Neutrophil (primary cell): ENCODE results near the gene RAB37.

Source experiments
- H3K27ac ChIP-seq: fragments of 200-600 bp; sonication (generic); 2 replicates; pipeline ENCODE4 v1.5.1; 2016; ENCODE audit warnings: mild to moderate bottlenecking, moderate library complexity
- H3K27me3 ChIP-seq: fragments of 200-600 bp; sonication (generic); 2 replicates; pipeline ENCODE4 v1.6.0; 2016; ENCODE audit warnings: mild to moderate bottlenecking
- H3K36me3 ChIP-seq: fragments of 200-600 bp; sonication (generic); 2 replicates; pipeline ENCODE4 v1.5.1; 2017
- H3K4me1 ChIP-seq, 2 experiments: fragments of 200-600 bp in 1 of 2; sonication (generic) in 1 of 2; 1 replicate in 1 of 2; 2 replicates in 1 of 2; pipeline versions ENCODE4 v1.5.1 to v1.6.1; 2013 to 2016; ENCODE audit warnings: low read depth in 1 of 2, low read length in 1 of 2, mild to moderate bottlenecking in 1 of 2, moderate library complexity in 1 of 2; ENCODE audit not compliant: control insufficient read depth in 1 of 2, insufficient read depth in 1 of 2
- H3K4me3 ChIP-seq, 2 experiments: fragments of 200-600 bp in 1 of 2; sonication (generic) in 1 of 2; 1 replicate in 1 of 2; 2 replicates in 1 of 2; pipeline ENCODE4 v1.5.1; 2013 to 2016; ENCODE audit warnings: low read depth in 1 of 2, low read length in 1 of 2, mild to moderate bottlenecking in 1 of 2, moderate library complexity in 1 of 2
- H3K9me3 ChIP-seq: fragments of 200-600 bp; sonication (generic); 2 replicates; pipeline ENCODE4 v1.5.1; 2016
- TF ChIP-seq, protein P1 (sequence below): fragments of 200-600 bp; sonication (generic); IDR thresholded peaks from 2 replicates; pipeline ENCODE4 v1.5.1; 2016; ENCODE audit warnings: antibody characterized with exemption

Gene RAB37

DNA sequence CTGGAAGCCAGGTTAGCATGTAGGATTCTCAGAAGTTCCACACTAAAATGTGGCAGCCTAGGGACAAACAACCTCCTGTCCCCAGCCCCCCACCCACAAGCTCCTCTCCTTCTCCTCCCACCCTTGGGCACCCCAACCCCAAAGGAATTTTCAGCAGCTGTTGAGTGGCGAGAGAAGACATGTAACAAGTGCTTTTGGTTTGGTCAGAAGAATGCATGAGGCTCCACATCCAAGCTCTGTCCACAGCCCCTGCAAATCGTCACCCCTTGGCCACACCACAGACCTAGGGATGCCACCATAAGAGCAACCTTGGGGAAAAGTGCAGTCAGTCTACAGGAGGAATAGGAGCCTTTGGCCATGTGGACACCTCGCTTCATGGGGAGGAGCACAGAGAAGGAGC is 11.9 kb upstream of the RAB37 start:
- TF ChIP-seq, protein P1, sequence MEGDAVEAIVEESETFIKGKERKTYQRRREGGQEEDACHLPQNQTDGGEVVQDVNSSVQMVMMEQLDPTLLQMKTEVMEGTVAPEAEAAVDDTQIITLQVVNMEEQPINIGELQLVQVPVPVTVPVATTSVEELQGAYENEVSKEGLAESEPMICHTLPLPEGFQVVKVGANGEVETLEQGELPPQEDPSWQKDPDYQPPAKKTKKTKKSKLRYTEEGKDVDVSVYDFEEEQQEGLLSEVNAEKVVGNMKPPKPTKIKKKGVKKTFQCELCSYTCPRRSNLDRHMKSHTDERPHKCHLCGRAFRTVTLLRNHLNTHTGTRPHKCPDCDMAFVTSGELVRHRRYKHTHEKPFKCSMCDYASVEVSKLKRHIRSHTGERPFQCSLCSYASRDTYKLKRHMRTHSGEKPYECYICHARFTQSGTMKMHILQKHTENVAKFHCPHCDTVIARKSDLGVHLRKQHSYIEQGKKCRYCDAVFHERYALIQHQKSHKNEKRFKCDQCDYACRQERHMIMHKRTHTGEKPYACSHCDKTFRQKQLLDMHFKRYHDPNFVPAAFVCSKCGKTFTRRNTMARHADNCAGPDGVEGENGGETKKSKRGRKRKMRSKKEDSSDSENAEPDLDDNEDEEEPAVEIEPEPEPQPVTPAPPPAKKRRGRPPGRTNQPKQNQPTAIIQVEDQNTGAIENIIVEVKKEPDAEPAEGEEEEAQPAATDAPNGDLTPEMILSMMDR: no peak
- no peaks in the 10 kb centered on the region for H3K36me3 ChIP-seq
- H3K4me1 ChIP-seq: no peaks in the 10 kb centered on the region
- no peak overlapping the region for H3K4me3 ChIP-seq
- H3K27ac ChIP-seq: no peak overlapping the region
- H3K27me3 ChIP-seq: peaks cover 3% of the 10 kb centered on the region
- no peaks in the 10 kb centered on the region for H3K9me3 ChIP-seq

DNA sequence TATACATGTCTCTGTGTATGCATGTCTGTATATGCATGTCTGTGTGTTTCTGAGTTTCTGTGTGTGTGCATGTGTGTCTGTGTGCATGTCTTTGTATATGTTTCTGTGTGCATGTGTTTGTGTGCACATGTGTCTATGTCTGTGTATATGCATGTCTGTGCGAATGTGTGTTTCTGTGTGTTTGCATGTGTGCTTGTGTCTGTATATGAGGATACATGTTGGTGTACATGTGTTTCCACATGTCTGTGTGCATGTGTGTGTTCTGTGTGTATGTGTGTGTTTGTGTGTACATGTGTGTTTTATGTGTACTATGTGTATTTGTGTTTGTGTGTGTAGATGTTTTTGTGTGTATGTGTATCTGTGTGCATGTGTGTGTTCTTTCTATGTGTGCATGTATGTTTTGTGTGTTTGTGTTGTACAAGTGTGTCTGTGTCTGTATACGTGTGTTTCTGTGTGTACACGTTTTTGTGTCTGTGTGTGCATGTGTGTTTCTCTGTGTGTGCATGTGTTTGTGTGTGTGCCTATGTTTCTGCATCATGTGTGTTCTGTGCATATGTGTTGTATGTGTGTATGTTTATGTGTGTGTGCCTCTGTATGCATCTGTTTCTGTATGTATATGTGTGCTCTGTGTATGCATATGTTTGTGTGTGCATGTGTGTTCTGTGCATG is 8.9 kb upstream of the RAB37 start:
- Histone ChIP-seq H3K27ac (no peak overlapping the region), H3K36me3 (no peaks in the 10 kb centered on the region), H3K27me3 (peaks cover 15% of the 10 kb centered on the region), H3K4me3 (no peak overlapping the region), H3K4me1 (peaks cover 0 to 8% of the 10 kb centered on the region in 2 experiments), H3K9me3 (no peaks in the 10 kb centered on the region)
- TF ChIP-seq, protein P1: no peak

DNA sequence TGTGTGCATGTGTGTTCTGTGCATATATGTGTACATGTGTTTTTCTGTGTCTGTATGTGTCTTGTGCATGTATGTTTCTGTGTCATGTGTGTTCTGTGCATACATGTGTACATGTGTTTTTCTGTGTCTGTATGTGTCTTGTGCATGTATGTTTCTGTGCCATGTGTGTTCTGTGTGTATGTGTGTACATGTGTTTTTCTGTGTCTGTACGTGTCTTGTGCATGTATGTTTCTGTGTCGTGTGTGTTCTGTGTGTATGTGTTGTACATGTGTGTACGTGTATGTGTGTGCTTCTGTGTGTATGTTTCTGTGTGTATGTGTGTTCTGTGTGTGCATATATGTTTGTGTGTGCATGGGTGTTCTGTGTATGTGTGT is 8.4 kb upstream of the RAB37 start:
- Histone ChIP-seq H3K4me1 (peaks cover 0 to 8% of the 10 kb centered on the region in 2 experiments), H3K27ac (no peak overlapping the region), H3K9me3 (no peaks in the 10 kb centered on the region), H3K4me3 (no peak overlapping the region), H3K27me3 (peaks cover 14% of the 10 kb centered on the region), H3K36me3 (no peaks in the 10 kb centered on the region)
- TF ChIP-seq, protein P1: no peak

DNA sequence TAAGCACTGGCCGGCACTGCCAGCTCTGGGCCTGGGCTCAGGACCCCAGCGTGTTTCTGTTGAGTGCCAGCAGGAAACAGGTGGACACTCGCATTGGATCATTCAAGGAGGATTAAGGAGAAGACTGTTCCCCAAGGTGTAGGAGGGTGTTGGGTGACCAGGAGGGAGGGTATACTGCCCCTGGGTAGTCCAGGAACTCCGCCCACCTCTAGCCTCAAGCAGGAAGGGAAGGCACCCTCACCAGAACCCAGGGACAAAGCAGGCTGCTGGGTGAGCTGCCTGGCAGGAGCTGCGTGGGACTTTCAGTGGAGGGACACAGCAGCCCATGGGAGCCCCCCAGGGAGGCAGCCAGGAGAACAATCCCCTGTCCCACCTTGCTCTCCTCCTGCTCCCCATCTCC is 7.7 kb upstream of the RAB37 start:
- Histone ChIP-seq H3K27me3 (peaks cover 14% of the 10 kb centered on the region), H3K27ac (no peak overlapping the region), H3K4me1 (peaks cover 0 to 8% of the 10 kb centered on the region in 2 experiments), H3K4me3 (no peak overlapping the region), H3K9me3 (no peaks in the 10 kb centered on the region), H3K36me3 (no peaks in the 10 kb centered on the region)
- TF ChIP-seq, protein P1: no peak

DNA sequence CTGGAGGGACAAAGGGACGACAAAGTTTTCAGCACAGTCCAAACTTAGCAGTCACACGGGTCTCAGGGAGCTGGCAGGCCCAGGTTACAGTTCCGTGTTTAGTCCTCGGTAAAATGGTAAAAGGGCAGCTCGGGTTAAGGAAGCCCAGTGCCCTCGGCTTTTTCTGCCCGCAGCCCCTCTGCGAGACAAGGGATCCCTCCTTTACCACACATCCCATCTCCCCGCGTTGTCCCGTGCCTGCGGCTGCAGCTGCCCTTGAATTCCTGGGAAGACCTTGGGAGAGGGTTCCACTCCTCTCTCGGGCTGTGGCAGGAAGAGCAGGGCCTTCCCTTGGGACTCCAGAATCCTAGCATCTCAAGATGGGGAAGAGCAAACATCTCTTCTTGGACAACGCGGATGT is 7.2 kb upstream of the RAB37 start:
- Histone ChIP-seq H3K27ac (no peak overlapping the region), H3K9me3 (no peaks in the 10 kb centered on the region), H3K27me3 (peaks cover 14% of the 10 kb centered on the region), H3K4me1 (peaks cover 0 to 8% of the 10 kb centered on the region in 2 experiments), H3K36me3 (no peaks in the 10 kb centered on the region), H3K4me3 (no peak overlapping the region)
- TF ChIP-seq, protein P1: no peak
